ENCODE results near the gene IFNGR2.

- TF ChIP-seq, protein P1, sequence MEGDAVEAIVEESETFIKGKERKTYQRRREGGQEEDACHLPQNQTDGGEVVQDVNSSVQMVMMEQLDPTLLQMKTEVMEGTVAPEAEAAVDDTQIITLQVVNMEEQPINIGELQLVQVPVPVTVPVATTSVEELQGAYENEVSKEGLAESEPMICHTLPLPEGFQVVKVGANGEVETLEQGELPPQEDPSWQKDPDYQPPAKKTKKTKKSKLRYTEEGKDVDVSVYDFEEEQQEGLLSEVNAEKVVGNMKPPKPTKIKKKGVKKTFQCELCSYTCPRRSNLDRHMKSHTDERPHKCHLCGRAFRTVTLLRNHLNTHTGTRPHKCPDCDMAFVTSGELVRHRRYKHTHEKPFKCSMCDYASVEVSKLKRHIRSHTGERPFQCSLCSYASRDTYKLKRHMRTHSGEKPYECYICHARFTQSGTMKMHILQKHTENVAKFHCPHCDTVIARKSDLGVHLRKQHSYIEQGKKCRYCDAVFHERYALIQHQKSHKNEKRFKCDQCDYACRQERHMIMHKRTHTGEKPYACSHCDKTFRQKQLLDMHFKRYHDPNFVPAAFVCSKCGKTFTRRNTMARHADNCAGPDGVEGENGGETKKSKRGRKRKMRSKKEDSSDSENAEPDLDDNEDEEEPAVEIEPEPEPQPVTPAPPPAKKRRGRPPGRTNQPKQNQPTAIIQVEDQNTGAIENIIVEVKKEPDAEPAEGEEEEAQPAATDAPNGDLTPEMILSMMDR (IDR thresholded peaks at IDR 0.05; ENCODE audit: borderline replicate concordance, extremely low read depth, low read length, poor library complexity, severe bottlenecking), result no peak
- no peak for TF ChIP-seq EZH2 (IDR thresholded peaks at IDR 0.05; ENCODE audit: borderline replicate concordance, low read depth, low read length, severe bottlenecking)
Observed at GRCh38 chr21:33452362-33452761, 49.1 kb downstream of the IFNGR2 start.

All from DND-41 (cell line).